NCI-H2171 treated with DMSO at 0.1 percent for 48 hours (cell line): ENCODE data around the gene RFPL4A.

Experiments
- DNase-seq: peaks from one replicate; lab custom pipeline; 2025; lab: John Stamatoyannopoulos, UW

Gene RFPL4A

DNA sequence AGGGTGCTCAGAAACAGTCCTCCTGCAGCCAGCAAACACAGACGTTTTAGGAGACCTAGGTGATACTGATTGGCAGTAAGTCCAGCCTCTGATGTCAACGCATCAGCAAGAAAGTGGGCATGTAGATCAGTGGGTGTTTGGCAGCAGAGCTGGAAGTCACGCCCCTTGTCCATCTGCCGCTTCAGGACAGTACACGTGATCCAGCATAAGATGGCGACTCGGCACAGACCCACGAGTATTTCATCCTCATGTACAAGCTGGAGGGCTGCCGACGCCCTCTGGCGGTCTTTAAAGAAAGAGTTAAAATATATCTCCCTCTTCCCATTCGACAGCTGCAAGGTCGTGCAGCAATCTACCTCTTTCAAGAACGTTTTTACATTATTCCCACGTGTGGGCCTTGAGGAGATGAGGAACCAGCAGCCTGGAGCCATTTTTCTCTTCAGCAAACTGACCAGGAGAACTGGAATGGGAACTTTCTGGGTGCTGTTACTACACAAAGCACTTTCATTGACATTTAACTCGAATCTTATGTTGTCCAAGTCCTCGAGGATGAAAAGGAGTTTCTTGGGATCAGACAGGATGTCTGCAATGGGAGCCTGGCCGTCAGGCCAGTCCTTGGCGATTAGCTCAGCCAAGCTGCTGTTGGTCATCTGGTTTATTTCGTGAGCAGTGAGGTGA is 50.6 kb downstream of the RFPL4A start:
- DNase-seq = peak; percentile 91

DNA sequence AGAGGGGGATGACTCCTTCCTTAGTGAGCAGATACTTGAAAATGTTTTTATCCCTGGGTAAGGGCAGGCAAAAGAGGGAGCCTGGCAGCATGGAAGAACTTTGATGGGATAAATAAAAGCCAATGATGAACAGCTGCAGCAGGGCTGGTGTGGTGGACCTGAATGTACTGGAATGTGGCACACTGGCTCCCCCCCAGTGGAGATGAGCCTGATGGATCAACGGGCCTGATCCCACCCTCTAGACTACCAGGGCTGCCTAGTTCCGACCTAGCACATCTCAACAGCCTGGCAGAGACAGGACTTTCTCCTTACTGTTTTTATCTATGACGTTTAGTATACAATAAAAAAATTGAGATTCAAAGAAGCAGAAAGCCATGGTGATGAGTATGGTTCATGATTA is 52.4 kb downstream of the RFPL4A start:
- no peak for DNase-seq

DNA sequence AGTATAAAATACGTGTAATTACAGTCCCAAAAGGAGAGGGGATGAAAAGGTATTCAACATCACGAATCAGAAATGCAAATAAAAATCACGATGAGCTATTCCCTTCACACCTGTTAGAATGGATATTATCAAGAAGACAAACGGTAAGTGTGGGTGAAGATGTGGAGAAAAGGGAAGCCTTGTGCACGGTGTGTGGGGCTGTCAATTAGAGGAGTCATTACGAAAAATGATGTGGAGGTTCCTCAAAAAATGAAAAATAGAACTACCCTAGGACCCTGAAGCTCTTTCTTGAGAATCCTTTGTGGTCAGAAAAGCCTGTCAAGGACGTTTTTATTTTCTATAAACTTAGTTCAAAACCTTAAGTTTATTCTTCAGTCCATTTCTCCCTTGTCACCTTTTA is 53.6 kb downstream of the RFPL4A start:
- no peak for DNase-seq
